ENCODE measurements around the gene PRKACG.

PRKACG gene

DNA sequence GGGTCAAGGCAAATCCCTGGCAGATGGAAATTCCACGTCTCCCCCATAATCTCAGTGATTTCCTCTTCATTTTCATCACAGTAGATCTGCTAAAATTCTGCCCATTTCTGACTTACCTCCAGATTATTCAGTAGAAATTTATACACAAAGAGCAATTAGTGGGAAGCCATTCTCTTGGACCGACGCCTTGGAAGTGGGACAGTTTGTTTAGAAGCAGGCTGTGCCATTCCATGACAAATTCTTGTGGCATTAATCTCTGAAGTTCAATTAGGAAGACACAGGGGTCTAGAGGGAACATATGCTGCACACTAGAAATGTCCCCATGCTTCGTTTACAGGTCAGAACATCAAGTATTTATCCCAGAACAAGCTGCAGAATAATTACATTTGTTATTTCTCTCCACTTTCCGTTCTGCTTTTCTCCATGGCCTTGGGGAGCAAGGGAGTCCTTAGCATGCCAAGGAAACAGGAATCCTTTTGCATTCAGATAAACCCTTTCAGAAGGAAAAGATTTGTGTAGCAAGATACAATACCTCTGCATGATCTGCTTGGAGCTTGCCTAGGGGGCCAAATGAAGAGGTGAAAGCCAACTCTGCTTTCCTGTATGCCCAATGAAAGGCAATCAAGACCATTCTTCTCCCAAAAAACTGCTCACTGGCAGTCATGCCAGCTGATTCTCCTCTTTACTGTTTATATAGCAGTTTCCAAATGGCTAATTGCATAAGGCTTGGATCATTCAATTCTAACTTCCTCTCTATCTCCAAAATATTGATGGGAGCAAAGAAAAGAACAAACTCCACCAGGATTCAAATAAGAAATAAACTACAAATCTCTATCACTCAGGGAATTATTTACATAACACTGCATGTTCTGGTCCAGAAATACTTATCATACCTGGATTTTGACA lies 2.5 kb upstream of the PRKACG start:
- no peak for TF ChIP-seq CTCF (IDR thresholded peaks at IDR 0.05; ENCODE audit: borderline replicate concordance, control extremely low read depth, extremely low read depth, insufficient read depth, missing control alignments)
- no peak for DNase-seq (ENCODE audit: low spot score)
- in situ Hi-C loops (cut with MboI; ENCODE audit: low sequenced_read_pairs, unreplicated experiment) = no loop called here

GRCh38 chr9:69013382-69013727 lies 558 bp downstream of the PRKACG start:
- in situ Hi-C loops (cut with MboI; ENCODE audit: low sequenced_read_pairs, unreplicated experiment) = no loop called here
- no peak for DNase-seq (ENCODE audit: low spot score)
- no peak for TF ChIP-seq CTCF (IDR thresholded peaks at IDR 0.05; ENCODE audit: borderline replicate concordance, control extremely low read depth, extremely low read depth, insufficient read depth, missing control alignments)

DNA sequence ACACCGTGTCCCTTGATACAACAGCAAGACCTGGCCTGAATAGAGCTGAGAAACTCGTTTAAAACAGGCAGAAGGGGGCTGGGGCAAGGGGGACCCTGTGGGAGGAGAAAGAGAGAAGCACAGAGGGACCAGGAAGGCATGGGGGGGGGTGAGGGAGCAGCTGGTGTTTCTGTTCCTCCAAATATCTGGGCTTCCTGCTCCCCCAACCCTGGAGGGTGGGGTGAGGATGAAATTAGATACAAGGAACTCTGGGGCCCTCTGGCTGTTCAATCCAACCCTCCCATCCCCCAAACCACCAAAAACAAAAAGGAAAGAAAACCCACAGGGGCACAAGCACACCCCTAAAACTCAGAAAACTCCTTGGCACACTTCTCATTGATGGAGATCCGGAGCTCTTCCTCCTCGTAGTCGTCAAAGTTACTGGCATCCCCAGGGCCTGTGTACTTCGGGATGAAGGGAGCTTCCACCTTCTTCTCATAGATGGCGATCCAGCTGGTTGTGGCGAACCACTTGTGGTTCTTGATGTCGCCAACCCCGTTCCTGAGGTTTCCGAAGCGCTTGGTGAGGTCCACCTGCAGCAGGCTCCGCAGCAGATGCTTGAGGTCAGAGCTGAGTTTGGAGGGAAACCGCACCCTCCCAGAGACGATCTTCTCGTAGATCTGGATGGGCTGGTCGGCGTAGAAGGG lies 1.1 kb downstream of the PRKACG start:
- in situ Hi-C loops (cut with MboI; ENCODE audit: low sequenced_read_pairs, unreplicated experiment) = no loop called here
- DNase-seq (ENCODE audit: low spot score) = peak; percentile 45

GRCh38 chr9:69009708-69010107 lies 4.2 kb downstream of the PRKACG start:
- in situ Hi-C loops (cut with MboI; ENCODE audit: low sequenced_read_pairs, unreplicated experiment) = no loop called here
- no peak for DNase-seq (ENCODE audit: low spot score)
- TF ChIP-seq CTCF (IDR thresholded peaks at IDR 0.05; ENCODE audit: borderline replicate concordance, control extremely low read depth, extremely low read depth, insufficient read depth, missing control alignments) = no peak

More for the DNA sequence above, 1.1 kb downstream of the PRKACG start:
- TF ChIP-seq CTCF (IDR thresholded peaks at IDR 0.05; ENCODE audit: borderline replicate concordance, control extremely low read depth, extremely low read depth, insufficient read depth, missing control alignments) = no peak

GRCh38 chr9:69004836-69005235 lies 9.1 kb downstream of the PRKACG start:
- DNase-seq (ENCODE audit: low spot score) = no peak
- in situ Hi-C loops (cut with MboI; ENCODE audit: low sequenced_read_pairs, unreplicated experiment) = loop anchor here (5.0 kb wide), 1 partner anchor 423 kb away; no protein-coding TSS in a partner anchor
- no peak for TF ChIP-seq CTCF (IDR thresholded peaks at IDR 0.05; ENCODE audit: borderline replicate concordance, control extremely low read depth, extremely low read depth, insufficient read depth, missing control alignments)

DNA sequence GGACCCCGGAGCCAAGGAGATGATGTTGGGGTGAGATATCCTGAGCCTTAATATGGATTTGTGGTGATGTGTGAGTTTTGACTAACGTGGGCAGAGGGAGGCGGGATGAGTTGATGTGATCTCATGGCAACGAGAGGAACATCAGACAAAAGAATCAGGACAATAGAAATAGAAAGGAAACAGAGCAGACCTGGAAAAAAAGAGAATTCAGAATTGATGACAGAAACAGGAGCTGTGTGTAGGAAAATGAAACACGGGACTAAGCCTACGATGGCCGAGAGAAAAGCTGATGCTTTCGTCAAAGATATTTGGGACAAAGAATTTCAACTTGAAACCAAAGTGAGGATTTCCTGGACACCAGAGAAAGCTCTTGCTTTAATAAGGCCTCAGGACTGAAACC lies 10.9 kb downstream of the PRKACG start:
- DNase-seq (ENCODE audit: low spot score) = no peak

More for the DNA sequence above, 10.9 kb downstream of the PRKACG start:
- TF ChIP-seq CTCF (IDR thresholded peaks at IDR 0.05; ENCODE audit: borderline replicate concordance, control extremely low read depth, extremely low read depth, insufficient read depth, missing control alignments) = no peak
- in situ Hi-C loops (cut with MboI; ENCODE audit: low sequenced_read_pairs, unreplicated experiment) = loop anchor here (5.0 kb wide), 1 partner anchor 421 kb away; no protein-coding TSS in a partner anchor
